ENCODE results near the gene SEC61A2. TPM values are rescaled to one million over a fixed set of nuclear protein-coding genes. Genes with fewer than 3 reads are reported as not detected.

SEC61A2 gene
- total and polyA plus RNA-seq, 2 donors (not counting 3 experiments of a cell fraction or from before 2014, with no cell fraction given), result 7.3 to 7.5 TPM

- Histone ChIP-seq H3K9ac (replicated peaks; ENCODE audit: extremely low read depth, insufficient read depth, low read length) (no peak overlapping the region), H3K4me2 (ENCODE audit: insufficient read depth, low read length) (no peak overlapping the region), H3K36me3 (ENCODE audit: control insufficient read depth in 2 of 2, extremely low read depth in 1 of 2, insufficient read depth in 2 of 2, low read length in 2 of 2) (peaks cover 0 to 1% of the 10 kb centered on the region in 2 experiments), H3K4me3 (replicated peaks in 1 of 3; ENCODE audit: insufficient read depth in 1 of 3, low read depth in 1 of 3, low read length in 3 of 3) (no peak overlapping the region), H3K9me3 (replicated peaks; ENCODE audit: control insufficient read depth, insufficient read depth, low read length) (no peaks in the 10 kb centered on the region), H3K4me1 (ENCODE audit: control insufficient read depth, extremely low read depth, insufficient read depth, low read length) (no peaks in the 10 kb centered on the region), H3K9me1 (replicated peaks; ENCODE audit: control insufficient read depth, extremely low read depth, insufficient read depth, low read length) (no peaks in the 10 kb centered on the region), H3K27ac (ENCODE audit: insufficient read depth, low read depth, low read length) (no peak overlapping the region), H3K79me2 (ENCODE audit: control insufficient read depth, insufficient read depth, low read length) (peaks cover 2% of the 10 kb centered on the region), H3K27me3 (ENCODE audit: control insufficient read depth in 2 of 2, insufficient read depth in 2 of 2, low read length in 2 of 2) (no peaks in the 10 kb centered on the region), H4K20me1 (replicated peaks; ENCODE audit: control insufficient read depth, extremely low read depth, insufficient read depth, low read length) (no peaks in the 10 kb centered on the region), H2AFZ (ENCODE audit: low read depth, low read length) (no peak overlapping the region)
- no peak for FAIRE-seq
- no peak for DNase-seq (ENCODE audit: low read depth, low spot score)
- dilution Hi-C loops (cut with MboI; ENCODE audit: extremely low pct_ligation_motif_present, low sequenced_read_pairs), result no loop called here
- intact Hi-C loops (cut with micrococcal nuclease), result no loop called here
- TF ChIP-seq MYC (IDR thresholded peaks at IDR 0.05; ENCODE audit: low read depth, low read length) (no peak), CTCF (IDR thresholded peaks at IDR 0.05; ENCODE audit: extremely low read depth in 1 of 2, insufficient read depth in 1 of 2, low read depth in 1 of 2, low read length in 2 of 2) (no peak), FOS (IDR thresholded peaks at IDR 0.05; ENCODE audit: borderline replicate concordance, insufficient read depth, low read length) (no peak), GATA2 (IDR thresholded peaks at IDR 0.05; ENCODE audit: insufficient read depth, insufficient read length, low read depth, low read length) (no peak), JUN (IDR thresholded peaks at IDR 0.05; ENCODE audit: borderline replicate concordance, insufficient read depth, insufficient read length, low read depth) (no peak), MAX (IDR thresholded peaks at IDR 0.05; ENCODE audit: insufficient read depth, insufficient read length) (no peak), POLR2A (IDR thresholded peaks at IDR 0.05; ENCODE audit: low read depth, low read length) (no peak), POLR2AphosphoS5 (IDR thresholded peaks at IDR 0.05; ENCODE audit: insufficient read depth, low read depth, low read length) (no peak), EZH2 (IDR thresholded peaks at IDR 0.05; ENCODE audit: borderline replicate concordance, low read depth, low read length, severe bottlenecking) (no peak)
- ChIA-PET POLR2A (no interaction called here), CTCF (interaction anchor here (0.9 kb wide), 1 partner anchor 33 kb away, joined by 3 read pairs; no protein-coding TSS in a partner anchor)
- no TSS peak for BruUV-seq (replicated peaks)
Observed at GRCh38 chr10:12135631-12136030, 6.2 kb downstream of the SEC61A2 start.

Measured in endothelial cell of umbilical vein (primary cell).